Activated CD4-positive, alpha-beta T cell treated with anti-CD3 and anti-CD28 coated beads, Interleukin-2, amount 50 U/mL, for 1 hour (primary cell): Measurements from ENCODE around the gene ADARB1.

ENCODE experiments used
- DNase-seq: peaks from one replicate; pipeline ENCODE4 v3.0.0-alpha.2; 2020

ADARB1 gene

GRCh38 chr21:45244799-45245340 is 170.5 kb downstream of the ADARB1 start:
- no peak for DNase-seq

- DNase-seq: no peak
Observed at GRCh38 chr21:45246386-45247320, 172.3 kb downstream of the ADARB1 start.

- DNase-seq: no peak
Observed at GRCh38 chr21:45248301-45248892, 174.0 kb downstream of the ADARB1 start.

- DNase-seq: no peak
Observed at GRCh38 chr21:45248893-45249381, 174.6 kb downstream of the ADARB1 start.

- no peak for DNase-seq
Observed at GRCh38 chr21:45249626-45250025, 175.2 kb downstream of the ADARB1 start.

- no peak for DNase-seq
Observed at GRCh38 chr21:45250272-45250671, 175.9 kb downstream of the ADARB1 start.

- no peak for DNase-seq
Observed at GRCh38 chr21:45250914-45251634, 176.7 kb downstream of the ADARB1 start.

- no peak for DNase-seq
Observed at GRCh38 chr21:45251635-45252447, 177.5 kb downstream of the ADARB1 start.

- no peak for DNase-seq
Observed at GRCh38 chr21:45252448-45252925, 178.1 kb downstream of the ADARB1 start.

- DNase-seq: no peak
Observed at GRCh38 chr21:45253180-45253579, 178.8 kb downstream of the ADARB1 start.

GRCh38 chr21:45253633-45254459 is 179.5 kb downstream of the ADARB1 start:
- DNase-seq: no peak

- DNase-seq: no peak
Observed at GRCh38 chr21:45254460-45254930, 180.1 kb downstream of the ADARB1 start.

GRCh38 chr21:45255381-45256020 is 181.1 kb downstream of the ADARB1 start:
- DNase-seq: no peak

- DNase-seq: no peak
Observed at GRCh38 chr21:45256021-45256911, 181.9 kb downstream of the ADARB1 start.

- DNase-seq: no peak
Observed at GRCh38 chr21:45256912-45257672, 182.7 kb downstream of the ADARB1 start.

- no peak for DNase-seq
Observed at GRCh38 chr21:45257673-45258341, 183.4 kb downstream of the ADARB1 start.

GRCh38 chr21:45258466-45258865 is 184.1 kb downstream of the ADARB1 start:
- no peak for DNase-seq
